ENCODE results near the gene TMEM87A. TPM values are rescaled to one million over a fixed set of nuclear protein-coding genes. Genes with fewer than 3 reads are reported as not detected.

Gene TMEM87A
- total and polyA plus RNA-seq, 2 experiments from 2014 or later: 64.6 to 66.1 TPM

DNA sequence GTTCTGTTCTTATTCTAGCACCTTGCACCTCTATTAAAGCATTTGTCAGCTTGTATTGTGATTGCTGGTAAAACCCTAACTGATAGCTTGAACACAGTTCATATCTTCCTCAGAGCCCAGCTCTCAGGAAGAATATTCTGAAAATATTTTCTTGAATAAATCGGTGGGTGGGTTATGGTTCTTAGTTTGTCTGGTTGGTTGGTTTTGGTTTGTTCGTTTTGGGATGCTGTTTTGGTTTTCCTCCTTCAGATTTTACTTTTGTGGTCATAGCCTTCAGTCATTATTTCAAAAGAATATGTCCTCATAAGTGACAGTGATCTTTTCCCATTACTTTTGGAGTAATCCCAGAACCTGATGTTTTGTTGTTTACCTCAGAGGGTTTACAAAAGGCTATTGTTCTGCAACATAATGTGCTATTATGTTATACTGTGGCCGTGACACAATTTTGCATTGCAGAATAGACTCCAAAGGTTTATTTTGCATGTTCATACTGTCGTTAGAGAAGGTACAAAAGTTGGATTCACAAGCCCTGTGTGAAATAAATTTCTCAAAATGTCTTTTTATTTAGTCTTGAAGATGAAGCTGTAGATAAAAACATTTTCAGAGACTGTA lies 2.7 kb upstream of the TMEM87A start:
- H3K4me3 ChIP-seq: peak overlapping the region; percentile 99
- H3K9me3 ChIP-seq (ENCODE audit: low read depth): no peaks in the 10 kb centered on the region
- peaks cover 10% of the 10 kb centered on the region; the same call in 1 of the 2 replicates for H3K36me3 ChIP-seq (ENCODE audit: low read depth)
- H3K9me2 ChIP-seq (ENCODE audit: insufficient read depth): no peaks in the 10 kb centered on the region
- H3F3A ChIP-seq (ENCODE audit: insufficient read depth): peaks cover 30% of the 10 kb centered on the region
- H4K20me1 ChIP-seq (ENCODE audit: insufficient read depth): no peaks in the 10 kb centered on the region
- peak overlapping the region; percentile 99 for H3K4me2 ChIP-seq (ENCODE audit: unreplicated experiment)
- H3K9ac ChIP-seq: peak overlapping the region; percentile 97
- DNase-seq: peak; percentile 24
- peaks cover 31% of the 10 kb centered on the region for H3K4me1 ChIP-seq (ENCODE audit: insufficient read depth)
- 35% methylated on average over 4 of the region's 4 CpGs for WGBS, 2 experiments (ENCODE audit: low coverage in 1 of 2, low lambda C conversion rate in 2 of 2, missing lambda C conversion rate in 2 of 2)
- H3K79me2 ChIP-seq (ENCODE audit: insufficient read depth): peaks cover 51% of the 10 kb centered on the region
- in situ Hi-C loops (cut with MboI): no loop called here
- H3K27ac ChIP-seq: peak overlapping the region; percentile 100
- H2AFZ ChIP-seq: peak overlapping the region; percentile 79
- H3K27me3 ChIP-seq (replicated peaks; ENCODE audit: insufficient read depth): no peaks in the 10 kb centered on the region
- TF ChIP-seq EZH2 (IDR thresholded peaks at IDR 0.05; ENCODE audit: insufficient read depth, poor library complexity, severe bottlenecking) (no peak), EZH2phosphoT487 (IDR thresholded peaks at IDR 0.05; ENCODE audit: insufficient read depth, low read depth) (no peak)

DNA sequence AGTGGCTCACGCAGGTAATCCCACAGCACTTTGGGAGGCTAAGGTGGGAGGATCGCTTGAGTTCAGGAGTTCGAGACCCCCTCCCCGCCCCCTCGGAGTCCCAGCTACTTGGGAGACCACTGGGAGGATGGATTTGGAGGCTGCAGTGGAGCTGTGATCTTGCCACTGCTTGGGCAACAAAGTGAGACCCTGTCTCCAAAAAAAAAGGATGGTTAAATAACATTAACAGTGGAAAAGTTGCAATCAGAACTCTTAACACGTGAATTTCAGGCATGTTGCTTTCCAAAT lies 1.4 kb upstream of the TMEM87A start:
- Histone ChIP-seq H3K9me3 (ENCODE audit: low read depth) (no peaks in the 10 kb centered on the region), H3K36me3 (ENCODE audit: low read depth) (0 out of 2 replicates have a peak, but pooled peaks cover 6% of the 10 kb centered on the region), H3K4me1 (ENCODE audit: insufficient read depth) (peaks cover 37% of the 10 kb centered on the region), H3K4me2 (ENCODE audit: unreplicated experiment) (peak overlapping the region; percentile 99), H4K20me1 (ENCODE audit: insufficient read depth) (no peaks in the 10 kb centered on the region), H3F3A (ENCODE audit: insufficient read depth) (peaks cover 33% of the 10 kb centered on the region), H2AFZ (peak overlapping the region; percentile 79), H3K9me2 (ENCODE audit: insufficient read depth) (no peaks in the 10 kb centered on the region), H3K9ac (peak overlapping the region; percentile 97), H3K4me3 (peak overlapping the region; percentile 99), H3K79me2 (ENCODE audit: insufficient read depth) (peaks cover 64% of the 10 kb centered on the region), H3K27ac (peak overlapping the region; percentile 100), H3K27me3 (replicated peaks; ENCODE audit: insufficient read depth) (no peaks in the 10 kb centered on the region)
- in situ Hi-C loops (cut with MboI): no loop called here
- WGBS, 2 experiments (ENCODE audit: low coverage in 1 of 2, low lambda C conversion rate in 2 of 2, missing lambda C conversion rate in 2 of 2): 8 to 20% methylated on average over 6 of the region's 6 CpGs
- DNase-seq: no peak
- TF ChIP-seq EZH2phosphoT487 (IDR thresholded peaks at IDR 0.05; ENCODE audit: insufficient read depth, low read depth) (no peak), EZH2 (IDR thresholded peaks at IDR 0.05; ENCODE audit: insufficient read depth, poor library complexity, severe bottlenecking) (no peak)

- Histone ChIP-seq H3K27ac (peak overlapping the region; percentile 100), H3K27me3 (replicated peaks; ENCODE audit: insufficient read depth) (no peaks in the 10 kb centered on the region), H3F3A (ENCODE audit: insufficient read depth) (peaks cover 33% of the 10 kb centered on the region), H2AFZ (peak overlapping the region; percentile 79), H3K4me2 (ENCODE audit: unreplicated experiment) (peak overlapping the region; percentile 99), H3K4me1 (ENCODE audit: insufficient read depth) (peaks cover 37% of the 10 kb centered on the region), H4K20me1 (ENCODE audit: insufficient read depth) (no peaks in the 10 kb centered on the region), H3K79me2 (ENCODE audit: insufficient read depth) (peaks cover 69% of the 10 kb centered on the region), H3K9me3 (ENCODE audit: low read depth) (no peaks in the 10 kb centered on the region), H3K9ac (peak overlapping the region; percentile 97), H3K9me2 (ENCODE audit: insufficient read depth) (no peaks in the 10 kb centered on the region), H3K4me3 (peak overlapping the region; percentile 99), H3K36me3 (ENCODE audit: low read depth) (0 out of 2 replicates have a peak, but pooled peaks cover 6% of the 10 kb centered on the region)
- DNase-seq: peak; percentile 89
- 2 to 3% methylated on average over 26 to 27 of the region's 27 CpGs for WGBS, 2 experiments (ENCODE audit: low coverage in 1 of 2, low lambda C conversion rate in 2 of 2, missing lambda C conversion rate in 2 of 2)
- TF ChIP-seq EZH2 (IDR thresholded peaks at IDR 0.05; ENCODE audit: insufficient read depth, poor library complexity, severe bottlenecking) (no peak), EZH2phosphoT487 (IDR thresholded peaks at IDR 0.05; ENCODE audit: insufficient read depth, low read depth) (no peak)
- in situ Hi-C loops (cut with MboI): no loop called here
These were observed 868 bp upstream of the TMEM87A start for GRCh38 chr15:42273900-42274701.

- Histone ChIP-seq H3K27ac (peak overlapping the region; percentile 100), H3K4me3 (peak overlapping the region; percentile 99), H3F3A (ENCODE audit: insufficient read depth) (peaks cover 33% of the 10 kb centered on the region), H3K27me3 (replicated peaks; ENCODE audit: insufficient read depth) (no peaks in the 10 kb centered on the region), H3K9ac (peak overlapping the region; percentile 97), H3K9me2 (ENCODE audit: insufficient read depth) (no peaks in the 10 kb centered on the region), H3K36me3 (ENCODE audit: low read depth) (peaks cover 12% of the 10 kb centered on the region), H4K20me1 (ENCODE audit: insufficient read depth) (no peaks in the 10 kb centered on the region; the same call in 1 of the 2 replicates), H2AFZ (no peak overlapping the region), H3K4me2 (ENCODE audit: unreplicated experiment) (peak overlapping the region; percentile 99), H3K9me3 (ENCODE audit: low read depth) (no peaks in the 10 kb centered on the region), H3K79me2 (ENCODE audit: insufficient read depth) (peaks cover 83% of the 10 kb centered on the region), H3K4me1 (ENCODE audit: insufficient read depth) (peaks cover 40% of the 10 kb centered on the region)
- in situ Hi-C loops (cut with MboI): no loop called here
- WGBS, 2 experiments (ENCODE audit: low coverage in 1 of 2, low lambda C conversion rate in 2 of 2, missing lambda C conversion rate in 2 of 2): 47 to 50% methylated on average over 5 of the region's 5 CpGs
- DNase-seq: peak; percentile 5
- no peak for TF ChIP-seq EZH2 (IDR thresholded peaks at IDR 0.05; ENCODE audit: insufficient read depth, poor library complexity, severe bottlenecking)
- TF ChIP-seq EZH2phosphoT487 (IDR thresholded peaks at IDR 0.05; ENCODE audit: insufficient read depth, low read depth): no peak
These were observed 2.2 kb downstream of the TMEM87A start for GRCh38 chr15:42270996-42271395.

Measured in GM23248 (cell line).